ENCODE measurements around the gene NFIC. TPM values are rescaled to one million over a fixed set of nuclear protein-coding genes. Genes with fewer than 3 reads are reported as not detected.
A peak's percentile ranks its signal among the peaks of the same experiment; 100 is the strongest.

NFIC gene
- polyA plus RNA-seq, 1 experiment, result 5.0 TPM

- DNase-seq (ENCODE audit: low read depth), result no peak
- ChIA-PET CTCF (interaction anchor here (0.6 to 6.4 kb wide), 36 partner anchors 8 to 508 kb away, joined by 3 to 62 read pairs (median 4); partner anchors contain the start of gene SMIM44), POLR2A (no interaction called here)
- Histone ChIP-seq H3K4me3 (ENCODE audit: low read depth, low read length) (no peak overlapping the region), H3K27me3 (ENCODE audit: control insufficient read depth, insufficient read depth, low read length) (no peaks in the 10 kb centered on the region), H3K36me3 (ENCODE audit: control insufficient read depth, insufficient read depth, low read length) (no peaks in the 10 kb centered on the region)
- TF ChIP-seq, protein P1, sequence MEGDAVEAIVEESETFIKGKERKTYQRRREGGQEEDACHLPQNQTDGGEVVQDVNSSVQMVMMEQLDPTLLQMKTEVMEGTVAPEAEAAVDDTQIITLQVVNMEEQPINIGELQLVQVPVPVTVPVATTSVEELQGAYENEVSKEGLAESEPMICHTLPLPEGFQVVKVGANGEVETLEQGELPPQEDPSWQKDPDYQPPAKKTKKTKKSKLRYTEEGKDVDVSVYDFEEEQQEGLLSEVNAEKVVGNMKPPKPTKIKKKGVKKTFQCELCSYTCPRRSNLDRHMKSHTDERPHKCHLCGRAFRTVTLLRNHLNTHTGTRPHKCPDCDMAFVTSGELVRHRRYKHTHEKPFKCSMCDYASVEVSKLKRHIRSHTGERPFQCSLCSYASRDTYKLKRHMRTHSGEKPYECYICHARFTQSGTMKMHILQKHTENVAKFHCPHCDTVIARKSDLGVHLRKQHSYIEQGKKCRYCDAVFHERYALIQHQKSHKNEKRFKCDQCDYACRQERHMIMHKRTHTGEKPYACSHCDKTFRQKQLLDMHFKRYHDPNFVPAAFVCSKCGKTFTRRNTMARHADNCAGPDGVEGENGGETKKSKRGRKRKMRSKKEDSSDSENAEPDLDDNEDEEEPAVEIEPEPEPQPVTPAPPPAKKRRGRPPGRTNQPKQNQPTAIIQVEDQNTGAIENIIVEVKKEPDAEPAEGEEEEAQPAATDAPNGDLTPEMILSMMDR (IDR thresholded peaks at IDR 0.05; ENCODE audit: insufficient read depth, low read depth, low read length), result peak; percentile 95
Observed at GRCh38 chr19:3471954-3472655, 105.7 kb downstream of the NFIC start.

DNA sequence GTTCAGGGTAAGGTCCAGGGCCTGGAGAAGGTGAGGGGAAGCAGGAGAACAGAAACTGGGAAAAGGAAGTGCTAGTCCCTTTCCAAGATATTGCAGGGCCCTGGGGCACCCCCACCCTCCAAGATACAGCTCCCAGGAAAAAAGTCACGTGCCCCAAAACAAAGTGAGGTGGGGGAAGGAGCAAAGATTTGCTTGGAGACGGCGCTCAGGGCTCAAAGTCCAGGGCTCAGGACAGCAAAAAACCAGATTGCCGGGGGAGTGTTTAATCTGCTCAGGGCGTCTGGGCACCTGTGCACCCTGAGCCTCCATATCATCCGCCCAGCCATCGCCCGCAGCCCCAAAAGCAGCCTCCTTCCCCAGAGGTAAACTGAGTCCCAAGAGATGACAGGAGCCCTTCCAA is 107.6 kb downstream of the NFIC start:
- Histone ChIP-seq H3K36me3 (ENCODE audit: control insufficient read depth, insufficient read depth, low read length) (no peaks in the 10 kb centered on the region), H3K4me3 (ENCODE audit: low read depth, low read length) (no peak overlapping the region), H3K27me3 (ENCODE audit: control insufficient read depth, insufficient read depth, low read length) (0 out of 2 replicates have a peak, but pooled peaks cover 1% of the 10 kb centered on the region)
- CTCF ChIA-PET, result interaction anchor here (1.1 to 6.4 kb wide), 6 partner anchors 10 to 169 kb away, joined by 3 to 62 read pairs (median 28); partner anchors contain the start of gene SMIM44
- TF ChIP-seq, protein P1 (IDR thresholded peaks at IDR 0.05; ENCODE audit: insufficient read depth, low read depth, low read length), result no peak
- POLR2A ChIA-PET, result no interaction called here
- DNase-seq (ENCODE audit: low read depth), result no peak

GRCh38 chr19:3474614-3475013 is 108.2 kb downstream of the NFIC start:
- POLR2A ChIA-PET, result no interaction called here
- 0 out of 2 replicates have a peak, but pooled peaks cover 1% of the 10 kb centered on the region for H3K27me3 ChIP-seq (ENCODE audit: control insufficient read depth, insufficient read depth, low read length)
- no peak for DNase-seq (ENCODE audit: low read depth)
- no peak overlapping the region for H3K4me3 ChIP-seq (ENCODE audit: low read depth, low read length)
- TF ChIP-seq, protein P1 (IDR thresholded peaks at IDR 0.05; ENCODE audit: insufficient read depth, low read depth, low read length), result no peak
- no peaks in the 10 kb centered on the region for H3K36me3 ChIP-seq (ENCODE audit: control insufficient read depth, insufficient read depth, low read length)
- CTCF ChIA-PET, result interaction anchor here (1.1 to 6.4 kb wide), 4 partner anchors 10 to 170 kb away, joined by 3 to 62 read pairs (median 44); partner anchors contain the start of gene SMIM44

DNA sequence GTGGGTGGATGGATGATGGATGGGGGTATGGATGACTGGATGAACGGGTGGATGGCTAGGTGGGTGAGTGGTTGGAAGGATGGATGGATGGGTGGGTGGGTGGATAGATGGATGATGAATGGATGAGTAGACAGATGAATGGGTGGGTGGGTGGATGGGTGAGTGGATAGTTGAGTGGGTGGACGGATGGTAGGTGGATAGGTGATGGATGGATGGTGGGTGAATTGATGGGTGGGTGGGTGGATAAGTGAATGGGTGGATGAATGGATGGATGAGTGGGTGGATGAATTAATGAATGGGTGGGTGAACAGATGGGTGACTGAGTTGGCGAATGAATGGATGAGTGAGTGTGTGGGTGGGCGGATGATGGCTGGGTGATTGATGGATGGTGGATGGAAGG is 109.1 kb downstream of the NFIC start:
- CTCF ChIA-PET, result no interaction called here
- POLR2A ChIA-PET, result no interaction called here

DNA sequence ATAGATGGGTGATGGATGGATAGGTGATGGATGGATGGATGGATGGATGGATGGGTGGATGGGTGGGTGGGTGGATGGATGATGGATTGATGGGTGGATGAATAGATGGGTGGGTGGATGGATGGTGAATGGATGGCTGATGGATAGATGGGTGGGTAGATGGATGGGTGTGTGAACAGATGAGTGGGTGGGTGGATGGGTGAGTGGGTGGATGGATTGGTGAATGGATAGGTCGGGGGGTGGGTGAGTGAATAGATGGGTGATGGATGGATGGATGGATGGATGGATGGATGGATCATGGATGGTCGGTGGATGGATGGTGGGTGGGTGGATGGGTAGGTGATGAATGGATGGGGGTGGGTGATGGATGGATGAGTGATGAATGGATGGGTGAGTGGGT is 110.4 kb downstream of the NFIC start:
- Histone ChIP-seq H3K36me3 (ENCODE audit: control insufficient read depth, insufficient read depth, low read length) (no peaks in the 10 kb centered on the region), H3K4me3 (ENCODE audit: low read depth, low read length) (no peak overlapping the region), H3K27me3 (ENCODE audit: control insufficient read depth, insufficient read depth, low read length) (peaks cover 7% of the 10 kb centered on the region; the same call in 1 of the 2 replicates)
- TF ChIP-seq, protein P1 (IDR thresholded peaks at IDR 0.05; ENCODE audit: insufficient read depth, low read depth, low read length), result no peak
- POLR2A ChIA-PET, result no interaction called here
- CTCF ChIA-PET, result no interaction called here
- no peak for DNase-seq (ENCODE audit: low read depth)

More for the DNA sequence above, 109.1 kb downstream of the NFIC start:
- TF ChIP-seq, protein P1 (IDR thresholded peaks at IDR 0.05; ENCODE audit: insufficient read depth, low read depth, low read length), result no peak
- H3K27me3 ChIP-seq (ENCODE audit: control insufficient read depth, insufficient read depth, low read length), result 0 out of 2 replicates have a peak, but pooled peaks cover 1% of the 10 kb centered on the region
- no peaks in the 10 kb centered on the region for H3K36me3 ChIP-seq (ENCODE audit: control insufficient read depth, insufficient read depth, low read length)
- no peak overlapping the region for H3K4me3 ChIP-seq (ENCODE audit: low read depth, low read length)
- no peak for DNase-seq (ENCODE audit: low read depth)
